COR-L47 (cell line): ENCODE measurements around the gene AMOTL2.
A peak's percentile ranks its signal among the peaks of the same experiment; 100 is the strongest.

Experiments
- DNase-seq: peaks from one replicate; lab custom pipeline; 2025; lab: John Stamatoyannopoulos, UW

AMOTL2 gene

DNA sequence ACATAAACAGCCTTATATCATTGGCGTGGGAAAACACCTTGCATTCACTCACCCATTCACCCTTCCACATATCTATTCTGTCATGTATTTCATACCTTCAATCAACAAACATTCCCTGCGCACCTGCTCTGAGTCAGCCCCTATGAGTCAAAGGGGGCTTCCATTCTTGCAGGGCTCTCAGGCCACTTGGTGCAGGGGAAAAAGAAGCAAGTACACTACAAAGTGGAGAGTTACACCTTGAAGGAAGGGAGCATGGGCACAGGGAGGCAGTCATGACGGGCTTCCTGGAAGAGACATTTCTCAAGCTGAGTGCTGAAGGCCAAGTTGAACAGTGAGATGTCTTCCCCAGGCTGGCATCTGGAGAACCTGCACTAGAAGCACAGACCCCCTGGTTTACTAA, 4.6 kb upstream of the AMOTL2 start:
- DNase-seq = no peak

DNA sequence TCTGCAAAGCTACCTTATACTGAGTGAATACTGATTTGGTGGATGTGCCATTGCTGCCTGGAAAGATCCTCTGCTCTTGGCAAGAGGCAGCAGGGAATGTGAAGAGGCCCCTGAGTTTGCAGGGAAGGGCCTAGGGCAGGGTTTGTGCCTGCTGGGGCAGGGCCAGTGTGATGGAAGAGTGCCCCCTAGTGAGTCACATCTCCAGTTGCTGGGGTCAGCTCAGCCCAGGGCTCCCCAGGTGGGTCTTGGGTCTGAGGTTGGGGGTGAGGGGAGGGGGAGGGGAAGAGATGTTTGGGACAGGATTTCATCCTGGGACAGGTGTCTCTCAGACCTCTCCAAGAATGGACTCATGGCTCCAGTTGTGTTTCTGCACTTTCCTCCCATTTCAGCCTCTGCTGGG, 4.1 kb upstream of the AMOTL2 start:
- DNase-seq = no peak

DNA sequence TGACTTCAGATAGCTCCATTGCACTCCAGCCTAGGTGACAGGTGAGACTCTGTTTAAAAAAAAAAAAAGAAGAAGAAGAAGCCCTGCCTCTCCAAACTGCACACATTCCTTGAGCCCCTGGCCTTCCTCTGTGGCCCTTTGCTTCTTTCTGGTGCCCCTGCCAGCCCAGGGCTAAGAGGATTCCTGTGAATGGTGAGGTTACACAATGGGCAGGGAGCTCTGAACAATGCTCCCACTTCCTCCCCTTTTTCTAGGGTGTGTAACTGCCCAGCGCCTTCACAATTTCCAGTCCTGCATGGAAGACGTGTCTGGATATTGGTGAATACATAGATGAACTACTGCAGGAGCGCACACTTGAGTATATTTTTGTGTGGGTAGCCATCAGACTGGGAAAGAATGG, 3.6 kb upstream of the AMOTL2 start:
- no peak for DNase-seq

DNA sequence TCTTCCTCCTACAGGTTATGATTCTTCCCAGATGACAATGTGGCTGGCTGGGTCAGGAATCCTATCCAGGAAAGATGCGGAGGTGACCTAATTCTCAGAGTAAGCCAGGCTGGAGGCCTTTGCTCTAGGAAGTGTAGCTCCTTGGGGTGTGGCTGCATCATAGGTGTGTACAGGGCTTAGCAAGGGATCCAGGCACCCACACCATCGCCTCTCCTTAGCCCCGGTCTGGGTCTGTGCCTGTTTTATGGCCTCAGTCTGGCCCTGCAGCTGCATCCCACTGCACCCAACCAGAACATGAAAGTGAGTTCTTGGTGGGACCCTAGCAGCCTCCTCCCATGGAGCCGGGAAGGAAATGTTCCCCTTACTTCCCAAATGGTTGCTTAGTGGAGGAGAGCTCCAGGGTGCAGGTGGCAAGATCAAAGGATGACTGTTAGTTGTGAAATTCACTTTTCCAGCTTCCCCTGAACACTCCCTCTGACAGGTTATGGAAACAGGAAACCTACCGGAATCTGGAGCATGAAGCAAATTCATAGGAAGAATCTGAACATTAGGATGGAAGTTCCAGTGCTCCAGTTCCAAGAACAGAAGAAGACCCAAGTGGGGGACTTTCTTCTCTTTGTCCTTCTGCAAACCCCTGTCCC, 2.7 kb upstream of the AMOTL2 start:
- no peak for DNase-seq

DNA sequence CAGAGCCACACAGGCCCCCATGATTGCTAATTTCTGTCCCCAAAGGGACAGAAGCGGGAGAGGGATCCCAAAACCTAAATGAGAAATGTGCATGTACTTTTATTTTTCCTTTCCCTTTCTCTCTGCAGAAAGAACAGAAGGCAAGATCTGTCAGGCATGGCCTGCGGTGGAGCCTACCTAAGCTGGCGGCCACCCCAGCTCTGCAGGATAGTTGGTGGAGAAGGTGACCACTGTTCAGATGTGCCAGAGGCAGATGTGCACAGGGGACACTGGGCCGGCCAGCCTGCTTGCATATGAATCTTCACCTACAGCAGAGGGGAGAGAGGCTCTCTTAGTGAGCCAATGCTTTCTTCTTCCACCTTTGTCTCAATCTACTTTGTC, 2.1 kb upstream of the AMOTL2 start:
- no peak for DNase-seq

DNA sequence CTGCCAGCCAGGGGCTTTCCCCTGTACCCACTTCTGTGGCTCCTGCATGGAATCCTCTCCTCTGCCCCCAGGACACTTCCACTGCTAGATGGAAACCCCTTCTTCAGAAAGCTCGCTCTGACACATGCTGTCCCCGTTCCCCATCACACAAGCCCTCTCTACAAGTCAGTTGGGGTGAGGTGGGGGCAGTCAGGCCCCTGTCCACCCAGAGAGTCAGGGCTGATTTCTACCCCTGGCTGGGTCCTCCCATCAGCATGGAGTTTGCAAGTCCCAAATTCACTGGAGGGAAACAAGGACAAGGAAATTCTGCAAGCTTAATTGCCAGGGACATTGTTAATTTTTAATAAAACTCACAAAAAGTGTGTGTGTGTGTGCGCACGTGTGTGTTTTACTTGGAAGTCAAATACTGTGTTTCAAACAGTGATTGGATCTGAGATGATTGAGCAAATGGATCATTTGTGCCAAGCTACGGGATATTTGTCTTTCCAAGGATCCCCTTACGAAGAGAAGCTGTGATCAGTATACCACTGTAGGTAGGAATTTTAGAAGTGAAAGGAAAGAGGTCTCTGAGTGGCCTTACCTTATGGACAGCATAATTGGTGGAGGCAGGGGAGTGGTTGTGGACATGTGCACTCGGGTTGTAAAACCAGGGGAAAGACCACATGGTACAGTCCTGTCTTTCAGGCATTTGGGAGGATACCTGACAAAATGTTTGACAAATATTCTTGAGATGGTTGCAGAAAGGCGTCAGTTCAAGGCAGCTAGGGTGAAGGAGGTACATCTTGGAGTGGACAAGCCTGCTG, 1.5 kb upstream of the AMOTL2 start:
- no peak for DNase-seq

DNA sequence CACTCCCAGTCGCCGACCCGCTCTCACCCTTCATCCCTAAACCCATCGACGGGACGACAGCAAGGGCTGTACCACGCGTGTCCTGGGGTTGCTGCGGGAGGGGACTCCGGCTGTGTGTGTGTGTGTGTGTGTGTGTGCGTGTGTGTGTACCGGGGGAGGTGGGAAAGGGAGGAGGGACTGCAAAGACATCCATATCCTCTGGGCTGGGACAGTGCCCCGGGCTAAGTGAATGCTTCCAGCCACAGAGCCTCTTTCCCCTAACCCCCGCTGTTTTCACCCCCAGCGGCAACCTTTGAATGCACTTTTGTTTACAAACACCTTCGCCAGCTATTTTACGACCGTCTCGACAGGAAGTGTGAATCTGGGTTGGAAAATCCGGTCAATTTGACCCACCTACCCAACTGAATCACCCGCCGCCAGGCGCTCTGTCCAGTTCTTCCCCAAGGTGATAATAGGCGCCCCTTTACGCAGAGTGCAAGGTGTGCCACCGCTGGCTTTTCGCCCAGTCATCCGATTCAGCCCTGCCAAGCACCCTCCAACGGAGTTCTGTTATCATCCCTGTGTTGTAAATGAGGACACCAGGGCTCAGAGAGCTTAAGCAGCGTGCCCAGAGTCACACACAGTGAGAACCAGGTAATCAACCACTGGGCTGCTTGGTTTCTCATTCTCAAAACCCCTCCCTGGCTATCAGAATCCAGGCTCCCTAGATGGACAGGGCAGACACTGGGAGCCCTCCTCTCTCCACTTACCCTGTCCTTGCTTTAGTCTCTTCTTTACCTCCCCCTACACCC, 739 bp upstream of the AMOTL2 start:
- peak; percentile 77 for DNase-seq

DNA sequence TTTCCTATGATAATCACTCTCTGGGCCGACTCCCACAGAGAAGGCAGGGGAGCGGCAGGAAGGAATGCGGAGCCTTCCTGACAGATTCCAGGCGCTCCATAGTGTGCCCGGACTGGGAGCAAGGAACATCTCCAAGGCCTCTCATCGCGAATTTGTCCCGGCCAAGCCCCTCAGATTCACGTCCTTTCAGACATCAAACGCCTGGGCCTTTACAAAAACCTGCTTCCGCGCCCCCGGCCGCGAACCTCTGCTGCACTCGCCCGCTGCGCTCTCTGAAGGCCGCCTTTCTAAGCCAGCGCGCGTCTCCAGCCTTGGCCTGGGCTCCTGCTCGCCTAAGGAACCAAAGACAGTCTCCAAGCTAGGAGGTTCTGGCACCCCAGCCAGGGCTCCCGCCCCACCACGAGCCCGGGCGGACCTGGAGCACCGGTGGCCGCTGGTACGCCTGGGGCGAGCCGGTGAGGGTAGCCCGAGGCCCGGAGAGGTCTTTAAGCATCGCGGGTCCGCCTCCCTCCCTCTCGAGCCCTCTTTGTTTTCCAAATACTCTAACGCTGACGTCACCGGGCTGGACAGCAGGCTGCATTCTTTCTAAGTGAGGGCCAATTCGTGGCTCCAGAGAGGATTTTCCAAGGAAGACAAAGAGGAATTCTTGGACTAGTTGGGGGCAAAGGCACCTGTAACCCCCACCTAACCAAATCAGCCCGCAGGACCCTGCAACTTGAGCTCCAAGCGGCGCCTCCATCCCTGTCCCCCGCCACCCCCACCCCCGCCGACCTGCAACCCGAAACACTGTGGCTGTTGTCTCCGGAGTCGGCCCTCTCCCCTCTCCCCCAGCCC, 759 bp downstream of the AMOTL2 start:
- no peak for DNase-seq

DNA sequence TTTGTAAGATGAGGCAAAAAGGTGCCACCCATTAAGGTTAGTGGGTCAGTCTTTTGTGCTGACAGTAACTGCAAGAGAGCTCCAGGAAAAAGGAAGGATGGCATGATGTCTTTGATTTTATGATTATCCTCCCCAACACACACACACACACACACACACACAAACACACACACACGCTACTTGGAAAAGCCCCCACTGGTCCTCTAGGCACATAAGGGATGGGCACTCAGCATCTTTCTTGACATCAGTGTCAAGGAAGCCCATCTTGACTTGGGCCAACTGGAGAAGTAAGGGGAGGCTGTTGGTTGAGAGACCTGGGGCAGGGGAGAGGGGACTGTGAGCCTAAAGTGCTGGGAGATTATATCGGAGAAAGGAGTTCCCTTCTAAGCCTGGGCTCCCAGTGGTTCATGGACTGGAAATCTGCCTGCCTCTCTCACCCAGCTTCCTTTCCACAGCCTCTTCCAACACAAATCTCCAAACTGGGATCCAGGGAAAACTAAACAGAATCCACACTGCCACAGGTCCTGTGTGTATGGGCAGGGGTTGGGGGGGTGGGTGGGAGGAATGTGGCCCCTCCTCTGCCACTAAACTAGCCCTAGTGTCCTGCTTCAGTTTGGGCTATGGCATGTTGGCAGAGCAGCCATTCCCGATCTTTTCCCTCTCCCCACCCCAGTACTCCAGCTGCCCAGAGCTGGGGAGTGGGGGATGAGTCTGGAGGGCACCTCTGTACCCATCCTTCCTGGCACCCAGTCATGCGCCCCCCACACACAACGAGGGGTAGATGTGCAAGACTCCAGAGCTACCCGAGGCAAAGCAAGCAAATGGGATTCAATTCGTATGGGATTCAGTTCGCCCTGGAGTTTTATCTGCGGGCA, 1.6 kb downstream of the AMOTL2 start:
- DNase-seq = no peak

DNA sequence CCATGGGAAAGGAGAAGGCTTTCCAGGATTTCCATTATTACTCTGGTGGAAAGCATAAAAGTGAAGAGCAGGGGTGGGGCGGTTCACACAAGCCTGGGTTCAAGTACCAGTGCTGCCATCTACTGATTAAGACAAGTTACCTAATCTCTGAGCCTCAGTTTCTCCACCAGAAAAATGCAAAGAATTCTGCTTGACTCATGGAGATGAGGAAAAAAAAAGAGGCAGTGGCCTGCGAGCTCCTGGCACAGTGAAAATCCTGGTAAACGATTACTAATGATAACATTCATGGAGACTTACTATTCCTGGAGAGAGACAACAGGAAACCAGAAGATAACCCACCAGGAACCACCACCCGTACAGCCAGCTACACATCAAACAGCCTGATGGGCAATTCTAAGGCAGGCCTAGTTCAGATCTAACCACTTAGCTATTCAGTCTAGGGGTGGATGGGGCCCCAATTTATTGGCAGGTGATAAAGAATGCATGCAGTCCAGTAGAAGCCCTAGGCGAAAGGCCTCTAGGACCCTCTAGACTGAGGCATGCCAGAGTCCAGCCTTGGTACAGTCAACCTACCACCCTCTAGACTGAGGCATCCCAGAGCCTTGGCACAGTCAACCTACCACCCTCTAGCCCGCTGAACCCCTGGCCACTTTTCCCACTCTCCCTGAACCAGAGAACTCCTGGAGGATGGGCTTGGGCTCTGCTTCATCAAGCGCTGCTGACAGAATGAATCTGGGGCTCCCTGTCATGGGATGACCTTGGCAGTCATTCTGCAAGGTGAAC, 2.5 kb downstream of the AMOTL2 start:
- no peak for DNase-seq

DNA sequence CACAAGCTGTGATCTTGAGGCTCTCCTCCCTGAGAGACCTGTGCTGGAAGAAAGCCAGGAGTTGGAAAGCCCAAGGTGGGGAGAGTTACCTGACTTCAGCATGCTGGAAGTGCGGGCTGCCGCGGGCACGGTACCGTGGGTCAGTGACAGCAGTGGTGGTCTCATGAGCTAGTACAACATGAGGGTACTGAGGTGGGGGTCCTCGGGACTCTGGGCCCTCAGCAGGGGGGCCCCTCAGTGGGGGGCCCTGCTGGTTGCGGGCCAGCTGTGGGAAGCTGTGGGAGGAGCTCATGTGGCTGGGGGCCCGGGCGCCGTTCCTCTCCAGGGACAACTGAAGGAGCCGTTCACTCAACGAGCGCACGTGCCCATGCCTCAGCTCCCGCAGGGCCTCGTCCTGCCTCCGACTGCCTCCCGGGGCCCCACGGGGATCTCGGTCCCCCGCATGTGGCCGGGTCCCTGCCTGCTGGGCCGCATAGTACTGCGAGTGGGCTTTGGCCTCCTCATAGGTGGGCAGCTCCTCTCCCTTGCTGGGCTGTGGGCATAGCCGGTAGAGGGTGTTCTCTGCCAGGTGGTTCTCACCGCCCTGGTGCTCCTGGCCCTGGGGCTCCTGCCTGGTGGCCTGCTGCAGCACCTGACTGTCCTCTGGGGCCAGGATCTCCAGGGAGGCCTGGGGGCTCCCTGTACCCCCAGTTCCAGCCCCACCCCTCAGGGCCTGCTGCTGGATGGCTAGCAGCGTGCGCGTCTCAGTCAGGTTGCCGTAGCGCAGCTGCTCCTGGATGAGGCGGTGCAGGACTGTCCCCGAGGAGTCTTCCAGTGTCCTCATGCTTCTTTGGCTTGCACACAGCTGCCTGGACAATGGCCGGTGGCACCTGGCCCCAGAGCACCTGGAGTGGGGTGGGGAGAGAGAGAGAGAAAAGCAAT, 3.4 kb downstream of the AMOTL2 start:
- no peak for DNase-seq

DNA sequence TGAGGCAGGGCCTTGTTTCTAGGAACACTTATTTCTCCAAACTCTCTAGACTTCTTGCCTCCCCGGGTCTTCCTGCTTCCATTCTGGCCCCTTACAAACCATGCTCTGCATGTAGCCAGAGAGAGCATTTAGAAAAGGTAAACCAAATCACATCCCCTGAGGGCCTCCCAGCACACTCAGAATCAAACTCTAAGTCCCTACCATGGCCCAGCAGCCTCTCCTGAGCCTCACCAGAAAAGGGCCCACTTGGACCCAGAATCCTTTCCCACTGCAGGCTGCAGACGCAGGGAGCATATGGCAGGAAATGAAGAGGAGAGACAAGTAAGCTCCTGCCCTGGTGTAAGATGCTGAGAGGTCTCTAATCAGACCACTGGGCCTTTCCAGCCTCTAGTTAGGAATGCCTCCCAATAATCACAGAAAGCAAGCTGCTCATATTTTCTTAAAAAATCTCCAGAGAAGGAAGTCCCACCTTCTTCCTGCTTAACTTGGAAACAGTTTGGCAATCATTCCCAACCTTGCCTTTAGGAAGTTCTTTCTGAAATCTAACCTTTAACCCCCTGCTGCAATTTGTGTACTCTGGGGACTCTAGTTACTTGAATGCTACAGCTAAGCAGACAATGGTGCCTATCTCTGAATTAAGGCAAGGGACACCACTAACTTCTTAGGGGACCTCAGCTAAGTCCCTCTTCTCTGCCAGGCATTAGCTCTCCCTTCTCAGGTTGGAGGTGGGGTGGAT, 4.2 kb downstream of the AMOTL2 start:
- no peak for DNase-seq

DNA sequence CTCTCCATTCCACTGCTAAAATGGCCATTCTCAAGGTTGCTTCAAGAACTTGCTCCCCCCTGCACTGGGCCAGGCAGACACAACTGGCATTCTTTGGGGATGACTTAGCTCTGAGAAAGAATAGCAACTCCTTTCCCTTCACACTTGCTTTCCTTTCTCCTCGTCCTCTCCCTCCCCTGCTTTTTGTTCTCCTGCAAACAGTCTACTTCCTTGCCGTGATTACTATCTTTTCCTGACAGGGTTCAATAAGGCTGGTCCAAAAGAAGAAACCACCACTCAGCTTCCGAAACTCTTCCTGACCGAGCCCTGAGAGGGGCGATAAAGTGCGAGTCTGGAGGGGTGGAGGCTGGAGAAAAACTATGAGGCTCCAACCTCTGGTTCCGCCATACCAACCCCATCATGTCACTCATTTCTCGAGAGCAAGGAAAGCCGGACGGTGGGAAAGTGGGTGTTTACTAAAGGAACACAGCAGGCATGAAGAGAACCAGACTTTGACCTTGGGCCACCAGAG, 5.0 kb downstream of the AMOTL2 start:
- DNase-seq = no peak

DNA sequence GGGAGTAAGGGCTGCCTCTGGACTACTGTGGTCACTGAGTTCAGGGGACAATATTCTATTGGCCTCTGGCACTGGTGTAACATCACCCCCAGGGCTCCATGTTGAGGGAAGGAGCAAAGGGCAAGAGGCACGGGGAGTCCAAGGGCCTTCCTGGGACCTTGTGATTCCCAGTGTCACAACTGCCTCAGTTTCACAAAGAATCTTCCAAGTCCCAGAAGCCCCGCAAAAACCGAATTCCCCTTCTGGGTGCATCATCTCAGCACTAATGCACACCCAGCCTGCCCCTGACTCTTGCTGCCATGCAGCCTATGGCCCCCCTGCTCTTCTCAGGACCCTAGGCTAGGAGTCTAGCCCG, 5.5 kb downstream of the AMOTL2 start:
- no peak for DNase-seq

DNA sequence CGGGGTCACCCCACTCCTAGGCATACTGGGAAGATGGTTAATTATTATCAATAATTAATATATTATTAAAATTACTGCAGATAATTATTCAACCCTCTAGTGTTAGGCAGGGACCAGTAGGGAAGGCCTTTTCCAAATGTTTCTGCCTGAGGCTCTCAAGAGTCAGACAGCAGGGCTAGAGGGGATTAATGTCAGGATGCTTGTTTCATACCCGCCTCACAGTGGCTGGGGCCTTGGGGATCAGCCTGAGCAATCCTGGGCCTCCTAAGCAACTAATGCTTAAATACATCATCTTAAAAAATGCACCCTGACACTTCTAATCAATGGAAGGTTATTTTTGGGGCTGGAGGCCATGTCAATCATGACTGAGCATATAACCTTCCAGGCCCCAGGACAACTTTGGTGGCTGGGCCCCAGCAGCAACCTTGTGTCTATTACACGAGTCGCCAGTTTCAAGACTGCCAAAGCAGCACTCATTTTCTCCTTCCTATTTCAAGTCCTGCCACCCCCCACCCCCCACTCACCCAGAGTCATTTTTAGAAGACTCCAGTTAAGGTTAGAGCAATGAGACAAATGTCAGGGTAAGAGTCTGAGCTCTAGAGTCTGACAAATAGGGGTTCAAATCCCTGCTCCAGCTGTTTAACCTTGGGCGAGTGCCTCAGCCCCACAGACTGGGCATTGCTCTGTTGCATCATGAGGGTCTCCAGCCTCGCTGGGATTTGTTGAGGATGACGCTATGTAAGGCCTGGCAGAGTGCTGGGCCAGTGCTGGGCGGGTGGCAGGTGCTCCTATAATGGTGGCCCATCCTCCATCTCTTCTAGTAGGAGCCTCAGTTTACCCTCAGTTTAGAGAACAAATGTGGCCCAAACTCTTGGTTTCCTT, 6.1 kb downstream of the AMOTL2 start:
- no peak for DNase-seq

DNA sequence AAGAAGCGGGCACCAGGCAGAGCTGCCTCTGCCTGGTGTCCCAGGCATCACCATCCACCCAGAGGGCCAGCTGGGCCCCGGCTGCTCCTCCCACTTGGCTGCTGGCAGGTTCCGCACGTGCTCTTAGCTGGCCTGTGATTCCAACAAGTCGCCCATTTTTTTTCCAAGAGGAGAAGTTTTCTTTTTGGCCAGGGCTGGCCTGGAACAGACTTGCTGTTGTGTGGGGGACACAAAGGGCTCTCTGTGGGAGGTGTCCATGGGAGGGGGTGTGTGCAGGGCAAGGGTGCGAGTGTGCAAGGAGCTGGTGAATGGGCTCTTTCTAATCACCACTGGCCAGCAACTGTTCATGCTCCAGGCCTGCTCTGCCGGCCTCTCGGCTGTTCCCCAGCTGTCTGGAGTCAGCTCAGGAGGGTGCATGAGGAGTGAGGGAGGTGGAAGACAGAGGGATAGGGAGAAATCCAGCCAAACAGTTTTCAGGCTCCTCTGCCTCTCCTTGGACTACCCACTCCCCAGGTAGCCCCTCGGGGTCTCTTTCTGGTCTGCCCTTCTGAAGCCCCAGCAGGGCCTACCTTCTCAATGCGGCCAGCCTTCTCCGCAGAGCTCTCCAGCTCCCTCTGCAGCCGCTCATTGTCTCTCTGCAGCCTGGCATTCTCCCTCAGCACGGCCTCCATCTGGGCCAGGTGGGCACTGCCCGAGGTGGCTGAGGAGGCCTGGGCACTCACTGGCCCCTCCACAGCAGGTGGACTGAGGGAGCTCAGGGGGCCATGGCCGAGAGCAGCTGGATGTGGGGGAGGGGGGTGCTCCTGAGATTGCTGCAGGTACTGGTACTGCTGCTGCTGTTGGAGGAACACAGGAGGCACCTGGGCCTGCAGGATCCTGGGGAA, 7.1 kb downstream of the AMOTL2 start:
- DNase-seq = no peak
